Subcutaneous adipose tissue (tissue), 4 donors: ENCODE data around the gene NEK10. TPM values are rescaled to one million over a fixed set of nuclear protein-coding genes. Genes with fewer than 3 reads are reported as not detected.

Source experiments
- CTCF ChIP-seq: fragments of 450-650 bp; IDR thresholded peaks from one replicate; pipeline ENCODE4 v1.5.1; 2016; ENCODE audit warnings: low read depth, mild to moderate bottlenecking, control low read depth, antibody characterized with exemption, moderate library complexity
- total RNA-seq, 4 donors: library from RNA; depleted of rRNA; stranded (reverse); fragments of >200 nt; gene quantifications; one replicate each; pipeline ENCODE4 v1.1.0, GENCODE V29; 2016

NEK10 gene
- total RNA-seq, 4 donors from 2014 or later, result 0.44 to 2.6 (median 1.1) TPM

DNA sequence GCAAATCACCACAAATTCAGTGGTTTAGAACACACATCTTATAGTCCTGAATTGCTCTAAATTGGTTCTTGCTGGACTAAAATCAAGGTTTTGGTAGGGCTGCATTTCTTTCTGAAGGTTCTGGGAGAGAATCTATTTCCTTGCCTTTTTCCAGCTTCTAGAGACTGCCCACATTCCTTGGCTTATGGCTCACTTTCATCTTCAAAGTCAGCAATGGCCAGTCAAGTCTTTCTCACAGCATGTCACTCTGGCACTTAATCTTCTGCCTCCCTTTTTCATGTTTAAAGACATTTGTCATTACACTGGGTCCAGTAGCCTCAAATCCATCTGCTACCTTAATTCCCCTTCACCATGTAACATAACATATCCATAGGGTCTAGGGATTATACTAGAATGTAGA lies 149.0 kb downstream of the NEK10 start:
- no peak for TF ChIP-seq CTCF

DNA sequence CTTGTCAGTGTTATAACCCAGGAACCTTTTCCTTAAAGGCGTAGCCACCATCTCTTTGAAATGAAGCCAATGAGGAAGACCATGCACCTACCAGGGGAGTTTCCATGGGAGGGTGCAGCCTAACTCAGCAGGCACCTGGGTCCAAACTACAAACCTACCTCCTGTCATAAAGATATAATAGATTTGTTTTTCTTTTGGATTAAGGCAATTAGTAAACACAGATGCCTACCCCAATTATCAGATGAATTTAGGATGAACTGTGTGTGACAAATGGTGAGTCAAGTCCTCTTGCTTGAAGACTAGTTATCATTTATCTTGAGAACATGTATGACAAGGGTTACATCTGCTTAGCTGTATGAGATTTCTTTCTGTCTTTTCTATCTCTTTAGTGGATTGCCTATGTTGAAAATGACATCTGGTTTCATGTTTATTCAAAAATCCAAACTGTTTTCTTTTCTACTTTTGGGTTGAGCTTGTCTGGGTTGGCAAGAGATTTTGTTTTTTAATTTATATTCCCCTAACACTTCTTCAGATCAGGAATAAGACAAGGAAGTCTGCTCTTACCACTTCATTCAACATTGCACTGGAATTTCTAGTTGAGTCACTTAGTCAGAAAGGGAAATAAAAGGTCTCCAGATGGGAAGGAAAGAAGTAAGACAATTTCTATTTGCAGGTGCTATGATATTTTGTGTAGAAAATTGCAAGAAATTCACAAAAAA lies 149.9 kb downstream of the NEK10 start:
- TF ChIP-seq CTCF, result no peak

- no peak for TF ChIP-seq CTCF
Observed at GRCh38 chr3:27216955-27217552, 152.1 kb downstream of the NEK10 start.

- no peak for TF ChIP-seq CTCF
Observed at GRCh38 chr3:27216295-27216855, 152.8 kb downstream of the NEK10 start.

- TF ChIP-seq CTCF, result no peak
Observed at GRCh38 chr3:27213450-27213849, 155.7 kb downstream of the NEK10 start.

DNA sequence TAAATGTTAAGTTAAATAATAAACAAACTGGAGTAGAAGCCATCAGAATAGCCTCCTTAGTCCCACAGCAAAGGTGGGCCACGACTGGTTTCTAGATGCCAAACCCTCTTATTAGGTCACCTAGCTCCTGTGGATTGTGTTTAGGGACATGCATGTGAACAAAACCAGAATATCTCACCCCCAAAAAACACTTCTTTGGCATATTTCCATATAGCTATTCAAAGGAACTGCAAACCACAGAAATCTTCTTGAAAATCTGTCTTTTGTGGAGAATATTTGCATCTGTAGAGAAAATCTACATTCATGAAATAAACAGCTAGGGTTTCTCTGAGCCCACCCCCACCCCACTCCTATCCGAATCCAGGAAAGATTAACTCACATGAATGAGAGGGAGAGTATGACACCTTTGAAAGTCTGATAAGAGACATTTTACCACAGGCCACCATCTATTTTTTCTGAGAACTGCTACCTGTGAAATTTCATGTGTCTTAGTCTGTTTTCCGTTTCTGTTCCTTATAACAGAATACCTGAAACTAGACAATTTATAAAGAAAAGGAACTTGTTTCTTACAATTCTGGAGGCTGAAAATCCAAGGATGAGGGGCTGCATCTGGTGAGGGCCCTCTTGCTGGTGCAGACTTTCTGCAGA lies 159.4 kb downstream of the NEK10 start:
- no peak for TF ChIP-seq CTCF
